Progenitor cell of endocrine pancreas (in vitro differentiated cells): ENCODE data around the gene ILKAP. TPM values are rescaled to one million over a fixed set of nuclear protein-coding genes. Genes with fewer than 3 reads are reported as not detected.
A peak's percentile ranks its signal among the peaks of the same experiment; 100 is the strongest.

Experiments
- DNase-seq: peaks from one replicate; pipeline ENCODE4 v3.0.0; 2021; ENCODE audit warnings: low spot score; ENCODE audit not compliant: unreplicated experiment
- H3K27ac Mint-ChIP-seq: 2 replicates; pipeline ENCODE4 v1.8.0; 2021; ENCODE audit warnings: mild to moderate bottlenecking, moderate library complexity, mixed read lengths
- H3K27me3 Mint-ChIP-seq: 2 replicates; pipeline ENCODE4 v1.8.0; 2021; ENCODE audit warnings: mixed read lengths
- H3K36me3 Mint-ChIP-seq: 2 replicates; pipeline ENCODE4 v1.8.0; 2022; ENCODE audit warnings: mixed read lengths; ENCODE audit not compliant: insufficient read depth
- H3K4me1 Mint-ChIP-seq: 2 replicates; pipeline ENCODE4 v1.8.0; 2021; ENCODE audit warnings: low read depth, mixed read lengths
- H3K4me3 Mint-ChIP-seq: 2 replicates; pipeline ENCODE4 v1.8.0; 2021; ENCODE audit warnings: low read depth, mild to moderate bottlenecking, moderate library complexity, mixed read lengths
- H3K9me3 Mint-ChIP-seq: 2 replicates; pipeline ENCODE4 v1.8.0; 2021; ENCODE audit warnings: low read depth, mixed read lengths
- total RNA-seq: library from RNA; stranded (reverse); gene quantifications from 2 replicates; pipeline ENCODE4 v1.2.1, GENCODE V29; 2021
- TF ChIP-seq, protein P1 (sequence below): fragments of 200-600 bp; sonication (generic); IDR thresholded peaks from one replicate; pipeline ENCODE4 v1.5.0; 2021; ENCODE audit warnings: antibody characterized with exemption, mild to moderate bottlenecking; ENCODE audit not compliant: unreplicated experiment

The ILKAP gene
- total RNA-seq, 1 donor from 2014 or later, result 56.3 TPM

DNA sequence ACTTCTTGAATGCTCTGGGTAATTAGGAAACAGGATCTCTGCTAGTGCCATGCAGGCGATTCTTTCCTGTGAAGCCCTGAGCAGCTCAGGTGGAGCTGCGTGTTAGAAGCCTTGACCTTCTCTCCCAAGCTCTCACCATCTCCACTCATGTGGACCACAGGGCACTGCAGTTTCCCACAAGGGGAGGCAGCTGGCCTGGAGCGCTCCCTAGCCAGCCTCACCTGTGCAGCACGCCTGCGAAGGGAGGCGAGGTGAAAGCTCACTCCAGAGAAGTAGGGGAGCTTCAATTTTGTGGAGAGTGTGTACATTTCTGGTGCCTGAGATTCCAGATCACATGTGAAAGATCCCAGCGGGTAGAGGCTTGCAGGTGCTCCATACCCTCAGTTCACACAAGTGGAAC is 47.4 kb upstream of the ILKAP start:
- Mint-ChIP-seq H3K4me1 (no peaks in the 10 kb centered on the region), H3K27ac (no peak overlapping the region), H3K27me3 (no peaks in the 10 kb centered on the region), H3K4me3 (no peak overlapping the region), H3K36me3 (peaks cover 25% of the 10 kb centered on the region), H3K9me3 (no peaks in the 10 kb centered on the region)
- TF ChIP-seq, protein P1, sequence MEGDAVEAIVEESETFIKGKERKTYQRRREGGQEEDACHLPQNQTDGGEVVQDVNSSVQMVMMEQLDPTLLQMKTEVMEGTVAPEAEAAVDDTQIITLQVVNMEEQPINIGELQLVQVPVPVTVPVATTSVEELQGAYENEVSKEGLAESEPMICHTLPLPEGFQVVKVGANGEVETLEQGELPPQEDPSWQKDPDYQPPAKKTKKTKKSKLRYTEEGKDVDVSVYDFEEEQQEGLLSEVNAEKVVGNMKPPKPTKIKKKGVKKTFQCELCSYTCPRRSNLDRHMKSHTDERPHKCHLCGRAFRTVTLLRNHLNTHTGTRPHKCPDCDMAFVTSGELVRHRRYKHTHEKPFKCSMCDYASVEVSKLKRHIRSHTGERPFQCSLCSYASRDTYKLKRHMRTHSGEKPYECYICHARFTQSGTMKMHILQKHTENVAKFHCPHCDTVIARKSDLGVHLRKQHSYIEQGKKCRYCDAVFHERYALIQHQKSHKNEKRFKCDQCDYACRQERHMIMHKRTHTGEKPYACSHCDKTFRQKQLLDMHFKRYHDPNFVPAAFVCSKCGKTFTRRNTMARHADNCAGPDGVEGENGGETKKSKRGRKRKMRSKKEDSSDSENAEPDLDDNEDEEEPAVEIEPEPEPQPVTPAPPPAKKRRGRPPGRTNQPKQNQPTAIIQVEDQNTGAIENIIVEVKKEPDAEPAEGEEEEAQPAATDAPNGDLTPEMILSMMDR, result no peak
- DNase-seq, result no peak

DNA sequence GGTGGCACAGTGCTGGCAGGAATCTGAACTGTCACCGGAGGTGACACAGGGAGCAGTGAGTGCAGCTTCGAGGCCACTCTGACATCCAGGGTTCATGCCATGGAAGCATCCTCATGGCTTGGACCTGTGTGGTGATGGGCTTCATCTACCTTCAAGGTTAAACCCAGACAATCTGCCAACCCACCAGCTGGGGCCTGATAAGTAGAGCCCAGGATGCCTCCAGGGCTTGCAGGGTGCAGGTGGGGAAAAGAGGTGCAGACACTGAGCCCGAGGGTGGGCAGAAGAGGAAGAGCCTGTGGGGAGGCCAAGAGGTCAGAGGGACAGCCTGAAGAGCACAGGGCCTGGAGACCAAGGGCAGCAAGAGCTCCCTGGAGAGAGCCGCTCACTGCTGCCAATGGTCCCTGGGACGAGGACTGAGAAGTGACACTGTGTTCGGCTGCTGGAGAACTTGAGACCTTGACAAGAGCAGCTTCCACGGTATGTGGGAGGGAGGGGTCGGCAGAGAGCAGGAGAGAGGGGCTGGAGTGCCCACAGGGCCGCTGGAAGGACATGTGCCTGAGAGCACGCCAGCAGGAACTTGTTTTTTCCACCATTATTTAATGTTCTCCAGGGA is 44.5 kb upstream of the ILKAP start:
- Mint-ChIP-seq H3K4me1 (peaks cover 1% of the 10 kb centered on the region), H3K4me3 (no peak overlapping the region), H3K27me3 (no peaks in the 10 kb centered on the region), H3K27ac (no peak overlapping the region), H3K9me3 (no peaks in the 10 kb centered on the region), H3K36me3 (peaks cover 25% of the 10 kb centered on the region)
- TF ChIP-seq, protein P1, result no peak
- no peak for DNase-seq

DNA sequence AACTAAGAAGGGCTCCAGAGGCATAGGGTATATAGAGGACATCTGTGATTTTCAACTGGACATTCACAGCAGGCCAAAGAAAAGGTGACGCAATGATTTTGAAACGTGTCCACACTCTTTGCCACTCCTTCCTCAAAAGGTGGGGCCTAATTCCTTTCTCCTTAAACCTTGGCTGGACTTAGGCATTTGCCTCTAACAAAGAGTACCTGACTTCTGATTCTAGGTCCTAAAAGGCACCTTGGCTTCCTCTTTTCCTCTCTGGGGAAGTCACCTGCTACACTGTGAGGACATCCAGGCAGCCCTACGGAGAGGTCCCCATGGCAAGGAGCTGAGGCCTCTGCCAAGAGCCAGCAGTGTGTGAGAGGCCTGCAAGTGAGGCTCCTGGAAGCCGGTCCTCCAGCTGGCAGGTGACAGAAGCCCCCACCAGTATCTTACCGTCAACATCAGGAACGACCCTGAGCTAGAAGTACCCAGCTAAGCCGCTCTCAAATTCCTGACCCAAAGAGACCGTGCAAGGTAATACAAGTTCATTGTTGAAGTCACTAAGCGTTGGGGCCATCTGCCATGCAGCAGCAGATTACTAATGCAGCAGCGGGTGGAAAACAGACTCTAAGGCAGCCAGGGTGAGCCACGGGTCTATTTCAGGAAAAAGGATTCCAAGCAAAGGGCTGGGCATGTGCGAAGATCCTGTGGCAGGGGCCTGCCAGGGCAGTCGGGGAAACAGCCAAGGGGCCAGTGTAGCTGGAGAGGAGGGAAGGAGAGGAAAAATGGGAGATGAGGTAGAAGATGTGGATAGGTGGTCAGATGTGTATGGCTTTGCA is 43.7 kb upstream of the ILKAP start:
- TF ChIP-seq, protein P1, result no peak
- H3K4me3 Mint-ChIP-seq, result no peak overlapping the region
- H3K27me3 Mint-ChIP-seq, result no peaks in the 10 kb centered on the region
- H3K27ac Mint-ChIP-seq, result no peak overlapping the region
- H3K9me3 Mint-ChIP-seq, result no peaks in the 10 kb centered on the region
- H3K36me3 Mint-ChIP-seq, result peaks cover 25% of the 10 kb centered on the region
- H3K4me1 Mint-ChIP-seq, result peaks cover 3% of the 10 kb centered on the region
- DNase-seq, result no peak

DNA sequence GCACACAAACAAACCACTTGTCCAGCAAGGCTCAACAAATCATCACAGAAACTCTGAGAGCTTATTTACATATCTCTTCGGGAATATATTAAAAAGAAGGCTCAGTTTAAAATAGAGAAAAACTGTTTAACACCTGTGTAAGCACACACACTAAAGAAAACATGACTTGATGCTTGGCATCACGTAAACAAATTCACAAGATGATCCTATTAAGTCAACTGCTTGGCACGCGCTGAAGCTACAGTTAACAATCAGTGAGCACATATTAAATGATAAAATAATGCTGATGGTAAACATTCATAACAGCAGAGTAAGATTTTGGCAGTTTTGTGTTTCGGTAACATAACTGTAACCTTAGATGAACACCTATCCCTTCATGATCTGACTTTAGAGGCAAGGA is 40.7 kb upstream of the ILKAP start:
- H3K9me3 Mint-ChIP-seq, result no peaks in the 10 kb centered on the region
- no peak for DNase-seq
- H3K27me3 Mint-ChIP-seq, result no peaks in the 10 kb centered on the region
- TF ChIP-seq, protein P1, result no peak
- no peak overlapping the region for H3K4me3 Mint-ChIP-seq
- H3K36me3 Mint-ChIP-seq, result peaks cover 22% of the 10 kb centered on the region
- H3K27ac Mint-ChIP-seq, result no peak overlapping the region
- H3K4me1 Mint-ChIP-seq, result peaks cover 8% of the 10 kb centered on the region

DNA sequence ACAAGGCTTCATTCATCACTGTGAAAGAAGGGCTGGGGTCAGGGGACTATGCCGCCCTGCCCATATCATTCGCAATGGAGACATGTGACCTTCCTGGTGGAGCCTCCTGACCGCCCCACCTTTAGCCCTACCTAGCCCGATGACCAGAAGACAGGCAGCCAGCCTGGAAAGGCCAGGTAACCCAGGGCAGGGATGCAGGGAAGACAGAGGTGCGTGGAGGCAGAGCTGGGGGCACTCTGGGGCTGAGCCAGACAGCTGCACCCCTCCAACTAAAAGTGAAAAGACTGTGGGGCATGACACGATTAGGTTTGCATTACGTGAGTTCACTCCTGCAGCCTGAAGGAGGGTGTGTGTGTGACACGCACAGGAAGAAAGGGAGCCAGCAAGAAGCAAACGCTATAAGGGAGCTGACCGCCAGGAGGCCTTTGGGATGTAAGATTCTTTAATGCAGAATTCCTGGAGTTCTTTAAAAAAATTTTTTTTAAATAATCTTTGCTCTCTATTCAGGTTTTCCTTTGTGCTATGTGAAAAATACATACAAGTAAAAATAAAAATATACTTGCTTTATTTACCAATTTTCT is 40.1 kb upstream of the ILKAP start:
- no peaks in the 10 kb centered on the region for H3K9me3 Mint-ChIP-seq
- TF ChIP-seq, protein P1, result no peak
- no peaks in the 10 kb centered on the region for H3K27me3 Mint-ChIP-seq
- H3K4me1 Mint-ChIP-seq, result peaks cover 8% of the 10 kb centered on the region
- H3K27ac Mint-ChIP-seq, result peak overlapping the region; percentile 56
- DNase-seq, result no peak
- H3K4me3 Mint-ChIP-seq, result no peak overlapping the region
- peaks cover 22% of the 10 kb centered on the region for H3K36me3 Mint-ChIP-seq
